ENCODE measurements around the gene KRTAP10-1. TPM values are rescaled to one million over a fixed set of nuclear protein-coding genes. Genes with fewer than 3 reads are reported as not detected.

Gene KRTAP10-1
- total RNA-seq, 1 experiment from 2014 or later, result not detected

- POLR2A ChIA-PET, result no interaction called here
- no peaks in the 10 kb centered on the region for H3K4me1 ChIP-seq (ENCODE audit: control insufficient read depth, insufficient read depth, low read length)
- H3K9me3 ChIP-seq (ENCODE audit: control insufficient read depth, insufficient read depth, low read depth, low read length), result peaks cover 12% of the 10 kb centered on the region; the same call in 1 of the 2 replicates
- intact Hi-C loops (cut with micrococcal nuclease; ENCODE audit: unreplicated experiment), result no loop called here
- no peaks in the 10 kb centered on the region for H3K36me3 ChIP-seq (ENCODE audit: control insufficient read depth, insufficient read depth, low read length)
- H3K4me3 ChIP-seq (ENCODE audit: low read depth in 2 of 2, low read length in 2 of 2), result no peak overlapping the region
- ATAC-seq, result no peak
- TF ChIP-seq CTCF (IDR thresholded peaks at IDR 0.05) (no peak), SIN3A (IDR thresholded peaks at IDR 0.05; ENCODE audit: borderline replicate concordance, insufficient read depth, low read depth, low read length) (no peak), POLR2AphosphoS5 (IDR thresholded peaks at IDR 0.05; ENCODE audit: low read depth, low read length) (no peak), TCF7L2 (IDR thresholded peaks at IDR 0.05; ENCODE audit: low read depth, low read length) (no peak)
- H3K27me3 ChIP-seq (ENCODE audit: control insufficient read depth, insufficient read depth, low read length), result no peaks in the 10 kb centered on the region
- no peak overlapping the region for H3K27ac ChIP-seq (ENCODE audit: low read length)
- CTCF ChIA-PET, result no interaction called here
- BruUV-seq (replicated peaks), result no TSS peak
- DNase-seq (ENCODE audit: low read depth, low spot score), result no peak
- in situ Hi-C loops (cut with HindIII; ENCODE audit: low pct_unique_long_range_greater_than_20kb, low sequenced_read_pairs), result no loop called here
These were observed 949 bp downstream of the KRTAP10-1 start for GRCh38 chr21:44539046-44539445.

DNA sequence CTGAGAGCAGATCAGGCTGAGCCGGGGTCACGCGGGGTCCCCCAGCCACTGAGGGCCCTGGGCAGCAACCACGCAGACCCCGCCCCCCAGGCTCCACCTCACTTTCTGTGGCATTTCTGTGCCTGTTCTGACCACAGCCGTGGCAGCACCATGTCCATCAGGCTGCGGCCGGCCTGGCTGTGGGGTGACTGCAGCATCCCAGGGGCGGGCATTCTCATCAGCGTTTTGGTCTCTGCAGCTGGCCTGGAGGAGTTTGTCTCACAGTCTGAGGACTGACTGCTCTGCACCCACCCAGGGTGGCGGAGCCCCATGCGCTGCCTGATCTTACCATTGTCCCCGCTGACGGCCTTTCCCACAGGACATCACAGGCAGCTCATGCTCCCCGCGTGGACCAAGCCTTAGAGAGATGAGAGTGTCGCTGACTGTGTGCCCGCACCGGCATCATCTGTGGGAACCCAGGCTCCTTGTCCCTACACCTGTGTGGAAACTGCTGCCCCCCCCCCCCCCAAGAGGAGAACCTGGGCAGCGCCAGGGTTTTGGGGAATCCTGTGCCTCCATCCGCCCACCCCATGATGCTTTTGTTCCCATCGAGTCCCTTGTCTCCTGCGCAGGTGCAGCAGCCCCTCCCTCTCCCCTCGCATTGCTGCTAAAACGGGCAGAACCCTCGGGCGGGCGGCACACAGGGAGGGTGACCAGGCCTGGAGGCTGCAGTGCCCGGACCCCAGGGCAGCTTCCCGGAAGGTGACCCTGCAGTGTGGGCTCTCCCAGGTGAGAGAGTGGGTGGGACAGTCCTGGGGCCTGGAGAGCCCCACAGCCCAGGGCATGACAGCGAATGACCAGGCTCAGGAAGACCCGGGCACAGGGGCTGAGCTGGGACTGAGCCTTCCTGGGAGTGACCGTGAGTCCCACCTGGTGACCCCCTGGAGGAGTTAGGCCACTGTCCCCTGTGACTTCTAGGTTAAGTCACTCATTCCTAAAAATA is 1.8 kb downstream of the KRTAP10-1 start:
- no peak for TF ChIP-seq SIN3A (IDR thresholded peaks at IDR 0.05; ENCODE audit: borderline replicate concordance, insufficient read depth, low read depth, low read length)
- TF ChIP-seq CTCF (IDR thresholded peaks at IDR 0.05), result no peak
- TF ChIP-seq TCF7L2 (IDR thresholded peaks at IDR 0.05; ENCODE audit: low read depth, low read length), result no peak
- no peak for TF ChIP-seq POLR2AphosphoS5 (IDR thresholded peaks at IDR 0.05; ENCODE audit: low read depth, low read length)
- no peak for TF ChIP-seq REST (IDR thresholded peaks at IDR 0.05; ENCODE audit: insufficient read depth in 1 of 2, low read depth in 2 of 2, low read length in 1 of 2)
- DNase-seq (ENCODE audit: low read depth, low spot score) (no peak), ATAC-seq (no peak)
- no peak overlapping the region for H3K27ac ChIP-seq (ENCODE audit: low read length)
- no peak overlapping the region for H3K4me3 ChIP-seq (ENCODE audit: low read depth in 2 of 2, low read length in 2 of 2)
- BruUV-seq (replicated peaks), result no TSS peak
- ChIA-PET CTCF (no interaction called here), POLR2A (no interaction called here)
- no peaks in the 10 kb centered on the region for H3K27me3 ChIP-seq (ENCODE audit: control insufficient read depth, insufficient read depth, low read length)
- intact Hi-C loops (cut with micrococcal nuclease; ENCODE audit: unreplicated experiment) (no loop called here), in situ Hi-C loops (cut with HindIII; ENCODE audit: low pct_unique_long_range_greater_than_20kb, low sequenced_read_pairs) (no loop called here)
- H3K9me3 ChIP-seq (ENCODE audit: control insufficient read depth, insufficient read depth, low read depth, low read length), result peaks cover 10% of the 10 kb centered on the region; the same call in 1 of the 2 replicates
- no peaks in the 10 kb centered on the region for H3K4me1 ChIP-seq (ENCODE audit: control insufficient read depth, insufficient read depth, low read length)
- H3K36me3 ChIP-seq (ENCODE audit: control insufficient read depth, insufficient read depth, low read length), result no peaks in the 10 kb centered on the region
